Heart left ventricle (tissue), 13 donors: ENCODE data around the gene PSG7.

Experiments
- POLR2A ChIP-seq, 2 donors: fragments of 450-650 bp; IDR thresholded peaks; one replicate each; pipeline ENCODE4 v1.6.1; 2017; ENCODE audit warnings: antibody characterized with exemption in 2 of 2, mild to moderate bottlenecking in 2 of 2, moderate library complexity in 2 of 2
- TF ChIP-seq, protein P1 (sequence below), 12 donors: fragments of 200-600 bp; sonication (generic) in 4 of 12; IDR thresholded peaks; one replicate each; pipeline versions ENCODE4 v1.5.0 to v1.8.0; 2018 to 2022; ENCODE audit warnings: antibody characterized with exemption in 12 of 12, mild to moderate bottlenecking in 5 of 12
- donor health status: ischemic (EF 13 %, LVEDD 7.1; RV severe dilation, severe dysfunction).
- donor health status: DM: no; HTN: yes; CAD: no.
- donor health status: DM: no; HTN: no; CAD: no.
- donor health status: ischemic (EF 25% LVEDD 6.9; RV normal size, moderate dysfunction).
- donor health status: ischemic (EF 25% LVEDD 5.7; RV mildly dilated, moderate dysfunction).
- donor health status: ischemic (EF 35%, LVEDD 5.7; RV mildly dilated, moderate dysfunction).
- donor health status: nonischemic (EF 11% LVEDD 7.7; RV severe dilation, severe dysfunction).
- donor health status: DM: yes; HTN: yes; CAD: no.
- donor health status: PGD.
- donor health status: ischemic (EF 29% LVEDD 5.4; RV normal size, mild dysfunction).
- donor health status: nonischemic (EF 23%, LVEDD 6.1; RV moderate dilation, normal function).

DNA sequence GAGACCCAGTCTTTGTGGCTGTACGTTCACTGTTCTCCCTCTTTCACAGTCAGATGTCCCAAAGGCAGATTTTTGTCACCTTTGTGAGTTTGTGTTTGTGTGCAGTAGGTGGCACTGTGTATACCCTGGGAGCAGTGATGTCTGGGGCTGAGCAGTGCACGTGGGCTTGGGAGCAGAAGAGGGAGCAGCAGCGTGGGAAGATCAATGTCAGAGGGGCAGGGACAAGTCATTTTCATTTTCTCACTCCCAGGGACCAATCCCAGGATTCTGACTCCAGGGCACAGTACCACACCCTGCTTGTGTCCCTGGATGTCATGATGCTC lies 17.3 kb downstream of the PSG7 start:
- TF ChIP-seq, protein P1, sequence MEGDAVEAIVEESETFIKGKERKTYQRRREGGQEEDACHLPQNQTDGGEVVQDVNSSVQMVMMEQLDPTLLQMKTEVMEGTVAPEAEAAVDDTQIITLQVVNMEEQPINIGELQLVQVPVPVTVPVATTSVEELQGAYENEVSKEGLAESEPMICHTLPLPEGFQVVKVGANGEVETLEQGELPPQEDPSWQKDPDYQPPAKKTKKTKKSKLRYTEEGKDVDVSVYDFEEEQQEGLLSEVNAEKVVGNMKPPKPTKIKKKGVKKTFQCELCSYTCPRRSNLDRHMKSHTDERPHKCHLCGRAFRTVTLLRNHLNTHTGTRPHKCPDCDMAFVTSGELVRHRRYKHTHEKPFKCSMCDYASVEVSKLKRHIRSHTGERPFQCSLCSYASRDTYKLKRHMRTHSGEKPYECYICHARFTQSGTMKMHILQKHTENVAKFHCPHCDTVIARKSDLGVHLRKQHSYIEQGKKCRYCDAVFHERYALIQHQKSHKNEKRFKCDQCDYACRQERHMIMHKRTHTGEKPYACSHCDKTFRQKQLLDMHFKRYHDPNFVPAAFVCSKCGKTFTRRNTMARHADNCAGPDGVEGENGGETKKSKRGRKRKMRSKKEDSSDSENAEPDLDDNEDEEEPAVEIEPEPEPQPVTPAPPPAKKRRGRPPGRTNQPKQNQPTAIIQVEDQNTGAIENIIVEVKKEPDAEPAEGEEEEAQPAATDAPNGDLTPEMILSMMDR (IDR thresholded peaks at IDR 0.05), result peak in 1 of 12 donors; percentile 3
- TF ChIP-seq POLR2A (IDR thresholded peaks at IDR 0.05), result no peak
